ENCODE results near the gene OR14A2.
"Not testable (repeated sequence)": the region's sequence is repeated elsewhere in the genome, so short reads cannot be mapped to it uniquely, and the experiment has no call there.

OR14A2 gene

DNA sequence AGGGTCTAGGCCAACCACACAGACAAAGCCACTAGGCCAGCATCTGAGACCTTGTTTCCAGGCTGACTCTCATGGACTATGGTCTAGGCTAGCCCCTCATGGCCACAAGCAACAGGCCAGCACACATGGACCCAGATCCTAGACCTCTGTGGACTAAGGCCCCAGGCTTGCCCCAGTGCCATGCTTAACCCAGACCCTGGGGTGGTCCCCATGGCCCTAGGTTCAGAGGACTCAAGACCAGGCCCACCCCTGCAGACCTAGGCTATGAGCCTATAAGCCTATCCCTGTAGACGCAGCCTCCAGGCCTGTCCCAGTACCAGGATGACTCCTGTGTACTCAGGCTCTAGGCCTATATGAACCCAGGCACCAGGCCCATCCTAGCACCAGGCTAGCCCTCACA lies 1.9 kb upstream of the OR14A2 start:
- TF ChIP-seq, protein P1, sequence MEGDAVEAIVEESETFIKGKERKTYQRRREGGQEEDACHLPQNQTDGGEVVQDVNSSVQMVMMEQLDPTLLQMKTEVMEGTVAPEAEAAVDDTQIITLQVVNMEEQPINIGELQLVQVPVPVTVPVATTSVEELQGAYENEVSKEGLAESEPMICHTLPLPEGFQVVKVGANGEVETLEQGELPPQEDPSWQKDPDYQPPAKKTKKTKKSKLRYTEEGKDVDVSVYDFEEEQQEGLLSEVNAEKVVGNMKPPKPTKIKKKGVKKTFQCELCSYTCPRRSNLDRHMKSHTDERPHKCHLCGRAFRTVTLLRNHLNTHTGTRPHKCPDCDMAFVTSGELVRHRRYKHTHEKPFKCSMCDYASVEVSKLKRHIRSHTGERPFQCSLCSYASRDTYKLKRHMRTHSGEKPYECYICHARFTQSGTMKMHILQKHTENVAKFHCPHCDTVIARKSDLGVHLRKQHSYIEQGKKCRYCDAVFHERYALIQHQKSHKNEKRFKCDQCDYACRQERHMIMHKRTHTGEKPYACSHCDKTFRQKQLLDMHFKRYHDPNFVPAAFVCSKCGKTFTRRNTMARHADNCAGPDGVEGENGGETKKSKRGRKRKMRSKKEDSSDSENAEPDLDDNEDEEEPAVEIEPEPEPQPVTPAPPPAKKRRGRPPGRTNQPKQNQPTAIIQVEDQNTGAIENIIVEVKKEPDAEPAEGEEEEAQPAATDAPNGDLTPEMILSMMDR (IDR thresholded peaks at IDR 0.05) = no peak
- Histone ChIP-seq H2AFZ (no peak overlapping the region), H3K9ac (no peak overlapping the region), H3K9me3 (ENCODE audit: control insufficient read depth, low read length) (no peaks in the 10 kb centered on the region), H3K27me3 (ENCODE audit: control insufficient read depth, insufficient read depth, low read length) (no peaks in the 10 kb centered on the region), H3K79me2 (no peaks in the 10 kb centered on the region), H3K27ac (no peak overlapping the region), H3K4me1 (no peaks in the 10 kb centered on the region), H3K4me2 (ENCODE audit: low read length) (no peak overlapping the region), H3K4me3 (ENCODE audit: low read depth, low read length) (no peak overlapping the region), H3K36me3 (ENCODE audit: control insufficient read depth, insufficient read depth, low read length) (no peaks in the 10 kb centered on the region)

DNA sequence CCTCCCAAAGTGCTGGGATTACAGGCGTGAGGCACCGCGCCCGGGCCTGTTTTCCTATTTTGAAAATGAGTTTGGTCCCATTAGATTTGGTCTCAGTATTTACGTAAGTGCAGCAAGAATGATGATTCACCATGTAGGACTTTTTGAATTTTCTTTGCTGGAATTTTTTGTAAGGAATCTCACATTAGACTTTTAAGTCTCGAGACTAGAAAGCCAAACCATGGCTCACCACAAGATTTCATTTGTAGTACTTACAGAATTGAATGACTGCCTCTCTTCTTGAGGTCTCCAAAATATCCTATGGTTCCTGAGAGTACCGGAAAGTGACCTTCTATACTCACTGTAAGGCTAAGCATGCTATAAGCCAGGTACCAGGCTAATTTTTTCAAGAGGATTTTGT lies 325 bp downstream of the OR14A2 start:
- no peak overlapping the region for H3K9ac ChIP-seq
- no peaks in the 10 kb centered on the region for H3K9me3 ChIP-seq (ENCODE audit: control insufficient read depth, low read length)
- H3K79me2 ChIP-seq = no peaks in the 10 kb centered on the region
- no peak overlapping the region for H3K4me2 ChIP-seq (ENCODE audit: low read length)
- TF ChIP-seq, protein P1 (IDR thresholded peaks at IDR 0.05) = no peak
- no peaks in the 10 kb centered on the region for H3K36me3 ChIP-seq (ENCODE audit: control insufficient read depth, insufficient read depth, low read length)
- no peaks in the 10 kb centered on the region for H3K27me3 ChIP-seq (ENCODE audit: control insufficient read depth, insufficient read depth, low read length)
- H2AFZ ChIP-seq = no peak overlapping the region
- H3K4me1 ChIP-seq = no peaks in the 10 kb centered on the region
- no peak overlapping the region for H3K27ac ChIP-seq
- H3K4me3 ChIP-seq (ENCODE audit: low read depth, low read length) = no peak overlapping the region

DNA sequence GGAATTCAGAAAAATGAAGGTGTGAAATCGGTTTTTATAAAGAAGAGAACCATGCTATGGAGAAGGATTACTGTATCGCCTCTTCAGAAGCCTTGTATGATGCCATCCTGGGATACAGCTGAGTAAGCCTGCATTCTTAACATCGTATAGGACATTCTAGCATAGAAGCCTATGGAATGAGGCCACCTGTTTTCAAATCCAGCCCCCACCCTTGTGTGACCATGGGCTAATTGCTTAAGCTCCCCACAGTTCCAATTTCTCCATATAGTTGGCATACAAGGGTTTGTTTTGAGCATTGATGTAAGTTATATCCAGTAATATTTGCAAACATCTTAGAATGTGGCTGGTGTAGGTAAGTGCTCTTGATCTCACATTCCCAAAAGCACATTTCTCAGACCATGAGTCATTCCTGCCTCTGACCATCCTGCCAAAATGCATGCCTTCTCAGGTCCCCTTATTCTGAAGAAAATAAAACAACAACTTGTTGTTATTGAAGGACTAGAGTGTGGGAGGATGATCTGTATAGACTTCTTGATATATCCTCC lies 1.5 kb downstream of the OR14A2 start:
- Histone ChIP-seq H3K79me2 (no peaks in the 10 kb centered on the region), H3K27me3 (ENCODE audit: control insufficient read depth, insufficient read depth, low read length) (no peaks in the 10 kb centered on the region), H2AFZ (no peak overlapping the region), H3K36me3 (ENCODE audit: control insufficient read depth, insufficient read depth, low read length) (no peaks in the 10 kb centered on the region), H3K9ac (no peak overlapping the region), H3K9me3 (ENCODE audit: control insufficient read depth, low read length) (no peaks in the 10 kb centered on the region), H3K27ac (no peak overlapping the region), H3K4me1 (no peaks in the 10 kb centered on the region), H3K4me3 (ENCODE audit: low read depth, low read length) (no peak overlapping the region), H3K4me2 (ENCODE audit: low read length) (no peak overlapping the region)
- TF ChIP-seq, protein P1 (IDR thresholded peaks at IDR 0.05) = no peak

DNA sequence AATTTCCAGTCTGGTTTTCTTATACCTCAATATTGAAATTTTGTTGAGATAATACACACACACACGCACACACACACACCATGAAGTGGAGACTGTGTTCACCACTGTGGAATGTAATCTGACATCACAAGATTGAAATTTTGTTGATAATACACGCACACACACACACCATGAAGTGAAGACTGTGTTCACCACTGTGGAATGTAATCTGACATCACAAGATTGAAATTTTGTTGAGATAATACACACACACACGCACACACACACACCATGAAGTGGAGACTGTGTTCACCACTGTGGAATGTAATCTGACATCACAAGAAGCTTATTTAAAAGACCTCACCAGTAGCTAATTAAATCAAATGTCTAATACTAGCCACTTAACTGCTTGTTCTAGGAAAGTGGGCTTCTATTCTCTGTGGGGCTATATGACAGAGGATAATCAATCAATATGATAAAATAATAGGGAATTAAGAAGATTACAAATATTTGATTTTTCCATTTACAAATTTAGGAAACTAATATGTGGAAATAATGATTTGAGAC lies 5.7 kb downstream of the OR14A2 start:
- H3K4me1 ChIP-seq; H3K79me2 ChIP-seq; H3K36me3 ChIP-seq (ENCODE audit: control insufficient read depth, insufficient read depth, low read length); H3K9ac ChIP-seq; H3K27ac ChIP-seq; H3K4me2 ChIP-seq (ENCODE audit: low read length); H3K9me3 ChIP-seq (ENCODE audit: control insufficient read depth, low read length); H2AFZ ChIP-seq; H3K27me3 ChIP-seq (ENCODE audit: control insufficient read depth, insufficient read depth, low read length); H3K4me3 ChIP-seq (ENCODE audit: low read depth, low read length): not testable (repeated sequence)

DNA sequence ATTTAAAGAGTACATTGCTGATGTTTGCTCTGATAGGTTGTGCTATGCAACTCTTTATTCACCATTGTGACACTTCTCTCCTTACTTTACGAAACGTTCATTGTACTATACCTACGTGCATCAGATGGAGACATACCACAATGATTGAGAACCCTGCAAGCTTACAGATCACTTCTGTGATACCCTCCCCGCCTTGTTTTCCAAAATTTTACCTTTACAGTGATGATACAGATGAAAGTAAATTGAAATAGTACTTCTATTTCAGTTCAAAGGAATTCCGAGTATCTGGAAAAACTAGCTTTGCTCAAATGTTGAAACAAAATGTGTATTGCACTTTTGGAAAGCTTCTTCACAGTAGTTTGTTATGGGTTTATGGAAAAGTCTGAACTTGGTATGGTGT lies 6.2 kb downstream of the OR14A2 start:
- no peak overlapping the region for H3K9ac ChIP-seq
- no peak overlapping the region for H2AFZ ChIP-seq
- no peaks in the 10 kb centered on the region for H3K27me3 ChIP-seq (ENCODE audit: control insufficient read depth, insufficient read depth, low read length)
- TF ChIP-seq, protein P1 (IDR thresholded peaks at IDR 0.05) = no peak
- H3K4me3 ChIP-seq (ENCODE audit: low read depth, low read length) = no peak overlapping the region
- no peaks in the 10 kb centered on the region for H3K36me3 ChIP-seq (ENCODE audit: control insufficient read depth, insufficient read depth, low read length)
- no peak overlapping the region for H3K27ac ChIP-seq
- H3K4me1 ChIP-seq = no peaks in the 10 kb centered on the region
- no peak overlapping the region for H3K4me2 ChIP-seq (ENCODE audit: low read length)
- H3K79me2 ChIP-seq = no peaks in the 10 kb centered on the region
- H3K9me3 ChIP-seq (ENCODE audit: control insufficient read depth, low read length) = no peaks in the 10 kb centered on the region

Data from parathyroid adenoma (tissue), 2 donors.